Measurements from ENCODE around the gene PAIP1.

Gene PAIP1

DNA sequence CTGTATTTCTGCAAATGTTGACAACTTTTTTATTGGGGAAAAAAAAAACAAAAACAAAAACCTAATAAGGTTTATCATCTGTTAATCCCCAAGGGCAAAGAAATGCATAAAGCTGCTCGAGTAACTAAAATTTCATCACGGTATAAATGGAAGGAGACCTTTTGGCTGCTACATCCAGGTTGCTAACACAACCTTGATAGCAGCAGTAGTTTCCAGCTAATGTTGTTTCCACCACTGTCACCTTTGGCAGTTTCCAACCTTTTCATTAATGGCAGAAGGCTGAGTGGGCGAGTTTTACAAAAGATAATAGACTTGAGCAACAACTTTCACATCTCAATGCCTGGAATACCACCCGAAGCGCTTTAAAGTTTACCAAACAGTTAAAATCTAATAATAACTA, 8.5 kb downstream of the PAIP1 start:
- H3K4me3 ChIP-seq (ENCODE audit: low read depth, low read length) = no peak overlapping the region
- in situ Hi-C loops (cut with HindIII; ENCODE audit: low sequenced_read_pairs) = no loop called here
- TF ChIP-seq, protein P1, sequence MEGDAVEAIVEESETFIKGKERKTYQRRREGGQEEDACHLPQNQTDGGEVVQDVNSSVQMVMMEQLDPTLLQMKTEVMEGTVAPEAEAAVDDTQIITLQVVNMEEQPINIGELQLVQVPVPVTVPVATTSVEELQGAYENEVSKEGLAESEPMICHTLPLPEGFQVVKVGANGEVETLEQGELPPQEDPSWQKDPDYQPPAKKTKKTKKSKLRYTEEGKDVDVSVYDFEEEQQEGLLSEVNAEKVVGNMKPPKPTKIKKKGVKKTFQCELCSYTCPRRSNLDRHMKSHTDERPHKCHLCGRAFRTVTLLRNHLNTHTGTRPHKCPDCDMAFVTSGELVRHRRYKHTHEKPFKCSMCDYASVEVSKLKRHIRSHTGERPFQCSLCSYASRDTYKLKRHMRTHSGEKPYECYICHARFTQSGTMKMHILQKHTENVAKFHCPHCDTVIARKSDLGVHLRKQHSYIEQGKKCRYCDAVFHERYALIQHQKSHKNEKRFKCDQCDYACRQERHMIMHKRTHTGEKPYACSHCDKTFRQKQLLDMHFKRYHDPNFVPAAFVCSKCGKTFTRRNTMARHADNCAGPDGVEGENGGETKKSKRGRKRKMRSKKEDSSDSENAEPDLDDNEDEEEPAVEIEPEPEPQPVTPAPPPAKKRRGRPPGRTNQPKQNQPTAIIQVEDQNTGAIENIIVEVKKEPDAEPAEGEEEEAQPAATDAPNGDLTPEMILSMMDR (IDR thresholded peaks at IDR 0.05; ENCODE audit: low read depth, low read length) = no peak
- DNase-seq (ENCODE audit: low read depth, low spot score) = no peak

DNA sequence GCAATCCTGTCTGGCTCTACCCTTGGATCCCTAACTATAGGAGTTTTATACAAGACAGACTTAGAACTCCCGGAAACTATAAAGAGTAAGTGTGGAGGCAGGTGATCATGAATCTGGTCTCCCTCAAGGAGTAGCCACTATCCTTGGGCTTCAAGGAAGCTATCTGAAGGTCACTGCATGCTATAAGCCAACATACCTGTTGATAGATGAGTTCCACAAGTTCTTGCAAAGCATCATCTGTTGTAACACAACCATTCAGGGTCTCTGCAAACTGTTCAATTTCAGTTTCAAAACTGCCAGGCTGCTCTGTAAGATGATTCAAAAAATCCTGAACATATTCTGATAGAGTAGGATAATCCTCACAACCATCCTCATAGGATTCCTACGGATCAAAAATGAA, 9.3 kb downstream of the PAIP1 start:
- H3K4me3 ChIP-seq (ENCODE audit: low read depth, low read length) = no peak overlapping the region
- in situ Hi-C loops (cut with HindIII; ENCODE audit: low sequenced_read_pairs) = no loop called here
- TF ChIP-seq, protein P1 (IDR thresholded peaks at IDR 0.05; ENCODE audit: low read depth, low read length) = no peak
- DNase-seq (ENCODE audit: low read depth, low spot score) = no peak

DNA sequence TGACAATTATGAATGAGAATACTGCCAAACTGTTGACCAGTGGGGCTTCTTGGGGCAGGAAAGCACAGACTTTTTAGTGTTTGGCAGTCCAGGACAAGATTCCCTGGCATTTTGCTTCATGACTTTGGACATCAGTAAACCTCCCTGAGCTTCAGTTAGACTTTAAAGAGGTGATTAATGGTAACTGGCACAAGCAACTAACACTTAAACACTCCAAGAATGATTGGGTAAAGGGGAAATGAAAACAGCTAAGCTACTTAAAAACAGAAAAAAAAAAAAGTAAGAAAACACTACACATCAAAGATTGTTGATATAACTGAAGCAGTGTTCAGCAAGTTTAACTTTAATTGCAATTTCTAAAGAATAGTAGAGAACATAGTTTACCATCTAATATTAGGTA, 13.4 kb downstream of the PAIP1 start:
- in situ Hi-C loops (cut with HindIII; ENCODE audit: low sequenced_read_pairs) = no loop called here
- TF ChIP-seq, protein P1 (IDR thresholded peaks at IDR 0.05; ENCODE audit: low read depth, low read length) = no peak
- DNase-seq (ENCODE audit: low read depth, low spot score) = no peak
- no peak overlapping the region for H3K4me3 ChIP-seq (ENCODE audit: low read depth, low read length)

DNA sequence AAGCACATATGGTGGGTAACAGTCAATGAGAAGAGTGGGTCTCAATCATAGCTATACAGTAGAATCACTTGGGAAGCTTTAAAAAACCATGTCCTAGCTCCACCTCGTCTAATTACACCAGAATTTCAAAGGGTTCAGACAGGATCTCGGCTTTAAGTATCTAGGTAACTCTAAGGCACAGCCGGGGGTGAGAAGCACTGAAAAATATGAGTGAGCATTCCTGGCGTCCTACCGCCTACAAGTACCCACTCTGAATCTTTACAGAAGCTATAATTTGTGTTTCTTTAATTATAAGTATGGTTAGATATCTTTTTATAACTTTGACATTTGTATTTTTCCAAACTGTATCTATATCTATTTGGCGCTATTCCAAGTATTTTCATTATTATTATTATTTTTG, 16.1 kb downstream of the PAIP1 start:
- in situ Hi-C loops (cut with HindIII; ENCODE audit: low sequenced_read_pairs) = no loop called here
- H3K4me3 ChIP-seq (ENCODE audit: low read depth, low read length) = no peak overlapping the region
- DNase-seq (ENCODE audit: low read depth, low spot score) = no peak
- TF ChIP-seq, protein P1 (IDR thresholded peaks at IDR 0.05; ENCODE audit: low read depth, low read length) = no peak

DNA sequence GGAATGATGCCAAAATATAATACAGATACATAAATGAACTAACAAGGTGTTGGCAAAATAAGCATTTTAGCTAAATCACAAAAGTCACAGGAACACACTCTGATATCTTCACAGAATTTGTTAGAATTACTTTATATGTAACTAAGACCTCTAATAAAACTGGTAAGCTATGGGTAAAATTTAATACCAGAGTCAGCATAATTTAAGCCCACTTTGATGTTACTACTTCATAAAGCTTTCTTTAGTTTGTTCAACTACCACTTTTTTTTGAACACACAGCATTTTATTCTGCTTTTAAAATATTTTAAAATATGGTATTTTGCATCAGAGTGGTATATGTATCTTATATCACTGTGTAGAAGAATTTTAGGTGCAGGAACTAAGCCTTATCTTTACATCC, 19.9 kb downstream of the PAIP1 start:
- H3K4me3 ChIP-seq (ENCODE audit: low read depth, low read length) = no peak overlapping the region
- DNase-seq (ENCODE audit: low read depth, low spot score) = no peak
- TF ChIP-seq, protein P1 (IDR thresholded peaks at IDR 0.05; ENCODE audit: low read depth, low read length) = no peak
- in situ Hi-C loops (cut with HindIII; ENCODE audit: low sequenced_read_pairs) = no loop called here

DNA sequence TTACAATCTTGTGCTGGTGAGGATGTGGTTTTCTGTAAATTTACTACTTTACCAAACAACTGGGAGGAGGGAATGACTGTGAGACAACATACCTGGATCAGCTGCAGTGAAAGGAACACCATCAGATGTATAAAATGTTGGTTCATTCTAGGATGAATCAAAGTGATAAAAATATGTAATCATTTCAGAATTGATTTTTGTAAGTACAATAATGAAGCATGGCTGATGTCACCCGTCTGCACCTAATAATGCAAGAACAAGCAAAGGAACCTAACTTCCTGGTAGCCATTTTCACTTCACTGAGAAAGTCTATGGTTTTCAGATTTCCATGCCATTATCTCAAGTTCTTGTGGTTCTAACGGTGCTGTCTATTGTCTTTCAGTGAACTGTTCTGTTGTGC, 23.2 kb downstream of the PAIP1 start:
- no peak overlapping the region for H3K4me3 ChIP-seq (ENCODE audit: low read depth, low read length)
- TF ChIP-seq, protein P1 (IDR thresholded peaks at IDR 0.05; ENCODE audit: low read depth, low read length) = no peak
- DNase-seq (ENCODE audit: low read depth, low spot score) = no peak
- in situ Hi-C loops (cut with HindIII; ENCODE audit: low sequenced_read_pairs) = no loop called here

DNA sequence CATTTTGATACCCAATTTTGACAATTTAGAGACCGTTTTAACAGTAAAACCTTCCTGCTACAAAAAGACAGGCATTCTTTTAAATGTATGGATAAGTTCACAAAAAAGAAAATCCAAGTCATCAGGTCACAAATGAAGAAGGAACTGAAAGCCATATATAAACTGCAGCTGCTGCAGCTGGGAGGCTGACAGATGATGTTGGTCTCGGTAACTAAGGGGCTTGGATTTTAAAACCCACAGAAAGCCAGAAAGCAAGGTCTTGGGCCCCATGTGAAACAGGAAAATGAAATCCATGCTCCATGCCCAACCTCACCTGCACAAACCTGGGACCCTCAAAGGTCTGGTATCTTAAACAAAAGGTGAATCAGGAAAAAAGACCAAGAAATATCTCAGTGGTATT, 26.2 kb downstream of the PAIP1 start:
- TF ChIP-seq, protein P1 (IDR thresholded peaks at IDR 0.05; ENCODE audit: low read depth, low read length) = no peak
- in situ Hi-C loops (cut with HindIII; ENCODE audit: low sequenced_read_pairs) = no loop called here
- no peak overlapping the region for H3K4me3 ChIP-seq (ENCODE audit: low read depth, low read length)
- DNase-seq (ENCODE audit: low read depth, low spot score) = no peak
